K562 treated with DMSO at 1 percent for 48 hours (cell line): Measurements from ENCODE around the gene HOXD8. TPM values are rescaled to one million over a fixed set of nuclear protein-coding genes. Genes with fewer than 3 reads are reported as not detected.

Source experiments
- total RNA-seq: library from RNA; unstranded; fragments of 300-600 nt; gene quantifications from 2 replicates; pipeline ENCODE4 v1.2.3, GENCODE V29; 2022; ENCODE audit warnings: low replicate concordance; ENCODE audit errors: extremely low read depth

Gene HOXD8
- not detected in 2 replicates for total RNA-seq

GRCh38 chr2:176128982-176129796 is at the start of gene HOXD8:
TSS of gene HOXD8 (plus strand) at chr2:176129705. CDS start at chr2:176130367, 662 bp downstream.

GRCh38 chr2:176083796-176084261 is 45.7 kb upstream of the HOXD8 start, which contains the start of gene EVX2:
TSS of gene EVX2 (minus strand) at chr2:176083962. CDS start at chr2:176083776, 186 bp downstream.

GRCh38 chr2:176092270-176093144 is 37.0 kb upstream of the HOXD8 start, which contains the start of gene HOXD13:
TSS of gene HOXD13 (plus strand) at chr2:176092721. CDS start at chr2:176092891, 170 bp downstream.

GRCh38 chr2:176099728-176100546 is 29.6 kb upstream of the HOXD8 start, which contains the start of gene HOXD12:
TSS of gene HOXD12 (plus strand) at chr2:176099795. CDS start at chr2:176099802, 7 bp downstream.

GRCh38 chr2:176106581-176107539 is 22.6 kb upstream of the HOXD8 start, which contains the start of gene HOXD11:
TSS of gene HOXD11 (plus strand) at chr2:176107280. CDS start at chr2:176107356, 76 bp downstream.

GRCh38 chr2:176115883-176116813 is 13.4 kb upstream of the HOXD8 start, which contains the start of gene HOXD10:
TSS of gene HOXD10 (plus strand) at chr2:176116778. CDS start at chr2:176116834, 56 bp downstream.

GRCh38 chr2:176122683-176123410 is 6.7 kb upstream of the HOXD8 start, which contains the start of gene HOXD9:
TSS of gene HOXD9 (plus strand) at chr2:176122719. CDS start at chr2:176122769, 50 bp downstream.

GRCh38 chr2:176151442-176152287 is 22.2 kb downstream of the HOXD8 start, which contains the start of gene HOXD4:
TSS of gene HOXD4 (plus strand) at chr2:176151550. CDS start at chr2:176151634, 84 bp downstream.

GRCh38 chr2:176156807-176157498 is 27.4 kb downstream of the HOXD8 start, which contains the start of gene HOXD3:
TSS of gene HOXD3 (plus strand) at chr2:176157307. CDS start at chr2:176169115, 11,808 bp downstream.

Other genes starting within 250 kb of the HOXD8 start
- not detected in 2 replicates for gene LNPK, start 127.4 kb upstream of the HOXD8 start, total RNA-seq
- gene EVX2, start 45.7 kb upstream of the HOXD8 start, total RNA-seq: not detected in 2 replicates
- gene HOXD13, start 37.0 kb upstream of the HOXD8 start, total RNA-seq: not detected in 2 replicates
- gene HOXD12, start 29.9 kb upstream of the HOXD8 start, total RNA-seq: not detected in 2 replicates
- not detected in 2 replicates for gene HOXD11, start 22.4 kb upstream of the HOXD8 start, total RNA-seq
- gene HOXD10, start 12.9 kb upstream of the HOXD8 start, total RNA-seq: not detected in 2 replicates
- not detected in 2 replicates for gene HOXD9, start 7.0 kb upstream of the HOXD8 start, total RNA-seq
- not detected in 2 replicates for gene HOXD4, start 21.8 kb downstream of the HOXD8 start, total RNA-seq
- not detected in 2 replicates for gene HOXD3, start 27.6 kb downstream of the HOXD8 start, total RNA-seq
- gene HOXD1, start 59.0 kb downstream of the HOXD8 start, total RNA-seq: not detected in 2 replicates
- not detected in 2 replicates for gene MTX2, start 139.7 kb downstream of the HOXD8 start, total RNA-seq